HCT116 (cell line): ENCODE data around the gene ST8SIA3. TPM values are rescaled to one million over a fixed set of nuclear protein-coding genes. Genes with fewer than 3 reads are reported as not detected.
A peak's percentile ranks its signal among the peaks of the same experiment; 100 is the strongest.

Source experiments
- ATAC-seq: fragments of 200-7000 bp; cut with Tn5 transposase; 2 replicates; pipeline ENCODE4 v1.9.1; 2020; ENCODE audit warnings: mild to moderate bottlenecking, moderate library complexity
- Bru-seq: library from RNA; stranded (reverse); fragments of 400-500 nt; gene quantifications from one replicate; lab custom pipeline; 2021; lab: Mats Ljungman, UMichigan
- BruChase-seq, 2 experiments: library from RNA; stranded (reverse); fragments of 400-500 nt; gene quantifications; one replicate each; lab custom pipeline; 2021; lab: Mats Ljungman, UMichigan
- BruUV-seq: library from RNA; stranded (reverse); fragments of 400-500 nt; replicated peaks from 2 replicates; lab custom pipeline; 2021; lab: Mats Ljungman, UMichigan
- CTCF ChIA-PET: fragments of 300-600 bp; sonication (Branson Sonifier 250); formaldehyde crosslinking; loops from one replicate; lab custom pipeline; 2021; ENCODE audit warnings: antibody characterized with exemption; lab: Charles Lee
- POLR2A ChIA-PET: fragments of 300-600, 350-600 bp; sonication (Branson Sonifier 250); formaldehyde crosslinking; loops from one replicate; lab custom pipeline; 2021; ENCODE audit warnings: antibody characterized with exemption; lab: Charles Lee
- RAD21 ChIA-PET, 2 experiments: fragments of 300-600 bp; sonication (Branson Sonifier 250); formaldehyde crosslinking; loops; one replicate each; lab custom pipeline; 2023; ENCODE audit warnings: low total read pairs in 2 of 2; ENCODE audit not compliant: uncharacterized antibody in 2 of 2, unreplicated experiment in 2 of 2, low non-redundant PET in 1 of 2; lab: Charles Lee
- DNase-seq: peaks from one replicate; pipeline ENCODE4 v3.0.0-alpha.2; 2010; ENCODE audit warnings: low read depth, low spot score
- H2AFZ ChIP-seq: fragments of 200-600 bp; shearing (Covaris generic), sonication (generic); 2 replicates; pipeline ENCODE4 v1.6.1; 2017; ENCODE audit warnings: low read depth, mixed run types, mixed read lengths, antibody characterized with exemption, low read length; ENCODE audit not compliant: poor library complexity, severe bottlenecking
- H3K27ac ChIP-seq: 2 replicates; pipeline ENCODE4 v1.5.1; 2012; ENCODE audit warnings: low read depth, low read length
- H3K27me3 ChIP-seq: fragments of 200-600 bp; sonication (generic); 2 replicates; pipeline ENCODE4 v1.6.1; 2016; ENCODE audit warnings: mixed run types, low read length, mixed read lengths; ENCODE audit not compliant: insufficient read depth
- H3K36me3 ChIP-seq, 2 experiments: fragments of 200-500 bp in 1 of 2; fragments of 200-600 bp in 1 of 2; sonication (Bioruptor generic) in 1 of 2; sonication (generic) in 1 of 2; 2 replicates each; pipeline versions ENCODE4 v1.5.1 to v1.6.1; 2014 to 2016; ENCODE audit warnings: low read length in 2 of 2, inconsistent platforms in 1 of 2, mixed read lengths in 1 of 2, mixed run types in 1 of 2; ENCODE audit not compliant: insufficient read depth in 2 of 2, control insufficient read depth in 1 of 2
- H3K4me1 ChIP-seq, 2 experiments: fragments of 200-600 bp in 1 of 2; sonication (generic) in 1 of 2; 2 replicates each; pipeline versions ENCODE4 v1.5.1 to v1.6.1; 2012 to 2017; ENCODE audit warnings: low read length in 2 of 2, inconsistent platforms in 1 of 2, mild to moderate bottlenecking in 1 of 2, mixed read lengths in 1 of 2, mixed run types in 1 of 2, moderate library complexity in 1 of 2; ENCODE audit not compliant: insufficient read depth in 2 of 2, control insufficient read depth in 1 of 2
- H3K4me2 ChIP-seq: fragments of 200-600 bp; sonication (generic); 2 replicates; pipeline ENCODE4 v1.6.1; 2017; ENCODE audit warnings: mixed run types, low read length, mixed read lengths
- H3K4me3 ChIP-seq, 2 experiments: fragments of 200-600 bp in 1 of 2; sonication (generic) in 1 of 2; replicated peaks in 1 of 2; 2 replicates each; pipeline ENCODE4 v1.5.1; 2011 to 2016; ENCODE audit warnings: low read length in 2 of 2, control low read depth in 1 of 2, low read depth in 1 of 2, mild to moderate bottlenecking in 1 of 2, mixed read lengths in 1 of 2, mixed run types in 1 of 2
- H3K79me2 ChIP-seq: fragments of 200-600 bp; sonication (generic); 2 replicates; pipeline ENCODE4 v1.6.1; 2017; ENCODE audit warnings: mild to moderate bottlenecking, mixed run types, low read length, moderate library complexity, mixed read lengths; ENCODE audit not compliant: insufficient read depth
- H3K9ac ChIP-seq: fragments of 200-600 bp; sonication (generic); 2 replicates; pipeline ENCODE4 v1.6.1; 2016; ENCODE audit warnings: low read length, mixed read lengths
- H3K9me2 ChIP-seq: fragments of 200-600 bp; sonication (generic), shearing (Covaris generic); 2 replicates; pipeline ENCODE4 v1.6.1; 2017; ENCODE audit warnings: mixed run types, mild to moderate bottlenecking, moderate library complexity; ENCODE audit not compliant: insufficient read depth
- H3K9me3 ChIP-seq, 2 experiments: fragments of 200-500 bp in 1 of 2; fragments of 200-600 bp in 1 of 2; sonication (Bioruptor generic) in 1 of 2; sonication (generic) in 1 of 2; 2 replicates each; pipeline ENCODE4 v1.6.1; 2014 to 2017; ENCODE audit warnings: low read length in 2 of 2, mixed read lengths in 2 of 2, inconsistent platforms in 1 of 2, low read depth in 1 of 2, mild to moderate bottlenecking in 1 of 2, mixed run types in 1 of 2, moderate library complexity in 1 of 2; ENCODE audit not compliant: control insufficient read depth in 1 of 2, insufficient read depth in 1 of 2
- H4K20me1 ChIP-seq: fragments of 200-600 bp; sonication (generic), shearing (Covaris generic); 2 replicates; pipeline ENCODE4 v1.6.1; 2017; ENCODE audit warnings: mixed run types, mild to moderate bottlenecking, moderate library complexity; ENCODE audit not compliant: insufficient read depth
- CEBPB ChIP-seq: IDR thresholded peaks from 2 replicates; pipeline ENCODE4 v1.6.1; 2012; ENCODE audit warnings: low read depth
- CTCF ChIP-seq, 3 experiments: fragments of 200-600 bp in 1 of 3; sonication (generic) in 1 of 3; IDR thresholded peaks in 2 of 3; conservative IDR thresholded peaks in 1 of 3; 2 replicates each; pipeline ENCODE4 v1.5.1; 2012 to 2017; ENCODE audit warnings: low read depth in 2 of 3, low read length in 2 of 3, antibody characterized with exemption in 1 of 3, borderline replicate concordance in 1 of 3, control low read depth in 1 of 3, mild to moderate bottlenecking in 1 of 3, mixed read lengths in 1 of 3, mixed run types in 1 of 3, moderate library complexity in 1 of 3; ENCODE audit not compliant: insufficient read depth in 1 of 3
- EGR1 ChIP-seq: IDR thresholded peaks from 2 replicates; pipeline ENCODE4 v1.6.1; 2012; ENCODE audit warnings: low read depth
- ELF1 ChIP-seq: IDR thresholded peaks from 2 replicates; pipeline ENCODE4 v1.6.1; 2012; ENCODE audit warnings: low read depth, borderline replicate concordance
- EZH2 ChIP-seq: fragments of 200-600 bp; sonication (generic); IDR thresholded peaks from 2 replicates; pipeline ENCODE4 v1.6.1; 2017; ENCODE audit warnings: antibody characterized with exemption, mixed run types
- EZH2phosphoT487 ChIP-seq: fragments of 200-600 bp; IDR thresholded peaks from 2 replicates; pipeline ENCODE4 v1.6.1; 2018; ENCODE audit warnings: antibody characterized with exemption, borderline replicate concordance
- JUND ChIP-seq: IDR thresholded peaks from 2 replicates; pipeline ENCODE4 v1.6.1; 2012
- POLR2A ChIP-seq: IDR thresholded peaks from 2 replicates; pipeline ENCODE4 v1.7.0; 2011; ENCODE audit warnings: borderline replicate concordance; ENCODE audit not compliant: insufficient read depth, insufficient read length; ENCODE audit errors: extremely low read depth
- POLR2AphosphoS5 ChIP-seq: IDR thresholded peaks from 2 replicates; pipeline ENCODE4 v1.6.1; 2011; ENCODE audit warnings: mild to moderate bottlenecking, low read depth, low read length, moderate library complexity
- REST ChIP-seq: IDR thresholded peaks from 2 replicates; pipeline ENCODE4 v1.6.1; 2012; ENCODE audit warnings: low read depth
- YY1 ChIP-seq: IDR thresholded peaks from 2 replicates; pipeline ENCODE4 v1.6.1; 2011; ENCODE audit warnings: low read length, low read depth, moderate library complexity, mild to moderate bottlenecking; ENCODE audit not compliant: insufficient replicate concordance; ENCODE audit errors: extremely low read depth
- ZFX ChIP-seq: fragments of 450-650 bp; IDR thresholded peaks from 2 replicates; pipeline ENCODE4 v1.6.1; 2017
- intact Hi-C: fragments of 100-400 bp; cut with micrococcal nuclease; formaldehyde crosslinking; loops from 2 replicates; pipeline ENCODE4 v1.10.0; 2022
- long read RNA-seq: library from polyadenylated mRNA; unstranded; transcript quantifications from one replicate; pipeline ENCODE4 v2.0.0, GENCODE V29; 2021; ENCODE audit not compliant: unreplicated experiment
- polyA plus RNA-seq: library from polyadenylated mRNA; unstranded; fragments of >200 nt; gene quantifications from 2 replicates; pipeline ENCODE4 v1.2.1, GENCODE V29; 2012; ENCODE audit warnings: missing spikeins
- total RNA-seq: library from RNA; stranded (reverse); gene quantifications from one replicate; pipeline ENCODE4 v1.2.1, GENCODE V29; 2021; ENCODE audit not compliant: unreplicated experiment

Gene ST8SIA3
- total RNA-seq (not detected), Bru-seq, nascent RNA (not detected), BruChase-seq, experiment 1, labeled RNA remaining after a 6-hour chase (not detected), BruChase-seq, experiment 2, labeled RNA remaining after a 2-hour chase (percentile 5 among the genes with signal in this experiment)
- polyA plus RNA-seq, result not detected in 2 replicates
- long read RNA-seq, result 0 reads

- ChIA-PET RAD21 (no interaction called here), CTCF (no interaction called here), POLR2A (no interaction called here)
- no peak for ATAC-seq
- no peak for DNase-seq
- H3K9me3 ChIP-seq, result no peaks in the 10 kb centered on the region
- peaks cover 25% of the 10 kb centered on the region for H3K27me3 ChIP-seq
- no peak within 1 kb of the TSS for H3K27ac ChIP-seq
- no peak within 1 kb of the TSS for H3K4me3 ChIP-seq
- TF ChIP-seq CTCF (IDR thresholded peaks at IDR 0.05 in 2 of 3, conservative IDR thresholded peaks at IDR 0.05 in 1 of 3; ENCODE audit: borderline replicate concordance in 1 of 3, insufficient read depth in 1 of 3, low read depth in 2 of 3, low read length in 2 of 3) (no peak), POLR2A (no peak), EZH2phosphoT487 (no peak), JUND (no peak), REST (no peak), YY1 (no peak), ZFX (no peak), EGR1 (no peak), ELF1 (no peak), CEBPB (no peak), POLR2AphosphoS5 (no peak), EZH2 (no peak)
- intact Hi-C loops, result no loop called here
- no peaks in the 10 kb centered on the region for H4K20me1 ChIP-seq
- no peaks in the 10 kb centered on the region for H3K36me3 ChIP-seq
- H2AFZ ChIP-seq, result no peak within 1 kb of the TSS
- no peak within 1 kb of the TSS for H3K9ac ChIP-seq
- BruUV-seq, result no TSS peak
- H3K79me2 ChIP-seq, result no peaks in the 10 kb centered on the region
- no peaks in the 10 kb centered on the region for H3K4me1 ChIP-seq
- H3K4me2 ChIP-seq, result no peak within 1 kb of the TSS
- no peaks in the 10 kb centered on the region for H3K9me2 ChIP-seq
Observed at GRCh38 chr18:57352271-57352701, at the start of gene ST8SIA3. ST8SIA3 (plus strand) TSS chr18:57352557; CDS start chr18:57352847, 290 bp downstream.
